HG03457 (cell line): ENCODE measurements around the gene MICAL2.

Source experiments
- ATAC-seq: cut with Tn5 transposase; IDR thresholded peaks from one replicate; pipeline ENCODE4 v1.9.1; 2021; ENCODE audit warnings: moderate number of reproducible peaks; ENCODE audit not compliant: unreplicated experiment

The MICAL2 gene

DNA sequence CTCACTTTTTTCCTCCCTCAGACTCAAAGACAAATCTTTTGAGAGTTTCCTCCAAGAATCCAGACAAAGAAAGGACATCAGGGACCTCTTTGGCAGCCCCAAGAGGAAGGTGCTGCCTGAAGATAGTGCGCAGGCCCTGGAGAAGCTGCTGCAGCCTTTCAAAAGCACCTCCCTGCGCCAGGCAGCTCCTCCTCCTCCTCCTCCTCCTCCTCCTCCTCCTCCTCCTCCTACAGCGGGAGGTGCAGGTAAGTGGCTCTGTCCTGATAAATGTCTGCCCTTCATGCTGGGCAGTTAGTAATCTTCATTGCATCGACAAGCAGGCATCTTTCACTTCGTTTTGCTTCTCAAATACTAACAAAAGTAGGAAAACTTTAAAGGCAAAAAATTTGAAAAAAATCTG is 184.2 kb downstream of the MICAL2 start:
- ATAC-seq, result no peak

- ATAC-seq, result no peak
These were observed 185.6 kb downstream of the MICAL2 start for GRCh38 chr11:12295943-12296342.

DNA sequence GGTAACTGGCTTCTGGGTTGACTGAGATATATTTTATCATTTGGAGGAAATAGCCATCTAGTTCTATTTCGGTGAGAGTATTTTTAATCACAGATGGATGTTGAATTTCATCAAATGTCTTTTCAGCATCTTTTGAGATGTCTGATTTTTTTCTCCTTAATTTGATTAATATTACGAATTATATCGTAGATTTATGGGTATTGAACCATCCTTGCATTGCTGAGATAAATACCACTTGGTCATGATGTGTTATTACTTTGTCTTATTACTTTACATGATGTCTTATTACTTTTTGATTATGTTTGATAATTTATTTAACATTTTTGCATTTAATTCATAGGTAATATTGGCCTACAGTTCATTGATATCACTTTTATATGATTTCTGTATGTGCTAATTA is 188.2 kb downstream of the MICAL2 start:
- ATAC-seq, result no peak

GRCh38 chr11:12301379-12301778 is 191.0 kb downstream of the MICAL2 start:
- no peak for ATAC-seq

- ATAC-seq, result no peak
These were observed 193.2 kb downstream of the MICAL2 start for GRCh38 chr11:12303421-12304149.

DNA sequence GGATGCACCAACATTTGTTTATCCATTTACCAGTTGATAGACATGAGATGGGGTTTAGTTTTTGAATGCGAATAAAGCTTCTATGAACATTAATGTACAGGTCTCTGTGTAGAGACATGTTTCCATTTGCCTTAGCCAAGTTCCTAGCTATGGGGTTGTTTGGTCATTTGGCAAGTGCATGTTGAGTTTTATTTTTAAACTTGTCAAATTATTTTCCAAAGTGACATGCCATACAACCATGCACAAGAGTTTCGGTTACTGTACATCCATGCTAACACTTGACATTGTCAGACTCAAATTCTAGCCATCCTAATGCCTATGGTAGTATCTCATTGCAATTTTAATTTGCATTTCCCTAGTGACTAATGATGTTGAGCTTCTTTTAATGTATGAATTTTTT is 196.4 kb downstream of the MICAL2 start:
- no peak for ATAC-seq

DNA sequence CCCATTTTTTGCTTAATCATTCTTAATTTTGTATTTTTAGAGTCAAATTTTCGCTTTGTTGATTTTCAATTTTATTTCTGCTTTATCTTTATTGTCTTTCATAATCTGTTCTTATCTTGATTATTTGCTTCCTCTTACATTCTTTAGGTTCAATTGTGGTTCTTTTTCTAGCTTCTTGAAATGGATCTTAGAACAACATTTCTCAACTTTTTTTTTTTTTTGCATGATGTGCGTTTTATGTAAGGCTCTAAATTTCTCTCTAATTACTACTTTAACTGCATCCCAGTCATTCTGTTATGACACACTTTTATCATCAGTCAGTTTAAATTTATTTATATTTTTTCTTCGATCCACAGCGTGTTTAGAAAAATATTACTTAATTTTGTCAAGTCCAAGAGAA is 201.7 kb downstream of the MICAL2 start:
- ATAC-seq, result no peak
